Activated CD8-positive, alpha-beta memory T cell treated with anti-CD3 and anti-CD28 coated beads, Interleukin-2, amount 50 U/mL, for 48 hours (primary cell): ENCODE data around the gene C6orf163.

ENCODE experiments used
- DNase-seq: peaks from one replicate; pipeline ENCODE4 v3.0.0-alpha.2; 2020

Gene C6orf163

GRCh38 chr6:87357479-87358196, 13.0 kb downstream of the C6orf163 start:
- DNase-seq, result no peak

DNA sequence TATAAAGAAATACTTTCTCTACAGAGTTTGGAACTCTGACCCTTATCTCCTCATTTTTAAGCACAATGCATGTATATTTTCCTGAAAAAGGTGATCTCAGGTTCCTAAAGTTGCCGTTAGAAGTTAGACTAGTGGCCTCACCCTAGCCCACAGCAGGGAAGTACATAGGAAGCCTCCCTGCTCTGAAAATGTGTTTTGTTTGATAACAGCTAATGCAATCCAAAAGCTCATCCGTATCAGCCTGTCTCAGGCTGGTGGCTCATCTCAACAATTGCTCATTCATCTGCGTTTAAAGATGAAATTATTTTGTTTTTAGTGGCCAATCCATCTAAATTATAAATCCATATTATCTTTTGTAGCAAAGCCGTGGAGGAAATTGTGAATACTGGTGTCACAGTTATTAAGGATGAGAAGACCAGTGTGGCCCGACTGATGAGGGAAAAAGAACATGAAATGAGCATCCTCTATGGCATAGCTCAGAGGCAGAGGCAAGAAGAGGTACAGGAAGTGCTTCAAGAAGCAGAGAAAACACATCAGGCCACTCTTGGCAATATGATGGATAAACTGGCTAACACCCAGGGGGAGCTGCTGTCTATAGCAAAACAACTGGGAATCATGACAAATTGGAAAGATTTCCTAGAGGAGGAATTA, 20.1 kb downstream of the C6orf163 start:
- DNase-seq, result no peak

DNA sequence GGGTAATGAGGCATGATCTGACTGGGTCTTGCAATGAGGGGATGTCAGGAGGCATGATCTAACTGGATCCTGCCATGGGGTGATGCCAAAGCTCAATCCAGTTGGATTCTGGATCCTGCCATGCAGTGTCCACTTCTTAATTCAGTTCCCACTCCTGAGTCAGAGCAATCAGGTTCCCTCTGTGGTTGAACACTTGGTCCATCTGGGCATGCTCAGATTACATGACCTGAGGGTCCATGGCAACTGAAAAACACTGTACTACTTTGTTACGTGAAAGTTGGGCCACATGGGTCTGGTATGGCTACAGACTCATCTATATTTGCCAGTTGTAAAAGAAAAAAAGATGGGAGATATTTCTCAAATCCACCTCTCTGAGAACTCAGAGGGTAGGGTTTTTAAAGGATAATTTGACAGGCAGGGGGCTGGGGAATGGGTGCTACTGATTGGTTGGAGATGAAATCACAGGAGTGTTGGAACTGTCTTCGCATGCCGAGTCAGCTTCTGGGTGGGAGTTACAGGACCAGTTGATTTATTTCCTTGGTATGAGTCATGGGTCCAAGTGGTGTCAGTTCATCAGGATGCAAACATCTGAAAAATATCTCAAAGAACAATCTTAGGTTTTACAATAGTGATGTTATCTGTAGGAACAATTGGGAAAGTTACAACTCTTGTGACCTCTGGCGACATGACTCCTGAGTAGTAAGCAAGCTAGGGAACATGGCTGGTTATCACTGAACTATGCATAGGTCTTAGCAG, 21.6 kb downstream of the C6orf163 start:
- DNase-seq, result no peak

GRCh38 chr6:87366899-87367298, 22.3 kb downstream of the C6orf163 start:
- DNase-seq, result no peak

- no peak for DNase-seq
These were observed 28.8 kb downstream of the C6orf163 start for GRCh38 chr6:87373377-87373776.

DNA sequence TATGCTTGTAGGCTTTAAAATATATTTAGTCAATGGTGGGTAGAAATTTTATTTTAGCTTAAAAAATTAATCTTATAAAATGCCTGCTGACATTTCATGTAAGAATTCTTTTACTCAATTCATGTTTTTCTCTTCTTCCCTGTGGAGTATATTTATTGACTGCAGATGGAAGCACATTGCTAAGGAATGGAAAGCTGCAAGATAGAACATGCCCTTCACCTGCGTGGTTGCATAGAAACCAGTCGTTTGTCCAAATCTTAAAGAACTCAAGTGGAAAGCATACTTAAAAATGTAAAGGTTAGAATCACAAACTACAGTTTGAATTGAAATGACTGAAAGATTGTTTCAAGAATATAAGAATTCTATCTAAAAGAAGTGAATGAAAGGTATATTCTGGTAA, 30.7 kb downstream of the C6orf163 start:
- DNase-seq, result no peak

DNA sequence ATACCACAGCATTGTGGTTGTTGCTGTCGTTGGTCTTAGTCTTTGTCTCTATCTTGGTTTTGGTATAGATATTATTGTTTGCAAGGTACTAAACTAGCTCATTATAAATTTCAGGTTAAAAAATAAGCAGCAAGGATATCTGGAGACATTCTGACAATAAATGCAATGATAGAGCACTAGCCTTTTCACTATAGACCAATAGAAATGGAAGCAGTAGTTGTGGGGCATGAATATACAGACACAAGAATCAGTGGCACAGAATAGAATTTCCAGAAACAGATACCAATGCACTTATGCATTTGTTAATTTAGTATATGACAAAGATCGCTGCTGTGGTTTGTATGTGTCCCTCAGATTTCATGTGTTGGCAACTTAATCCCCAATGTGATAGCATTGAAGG, 32.0 kb downstream of the C6orf163 start:
- DNase-seq, result no peak

- no peak for DNase-seq
These were observed 34.3 kb downstream of the C6orf163 start for GRCh38 chr6:87378947-87379346.

- no peak for DNase-seq
These were observed 38.2 kb downstream of the C6orf163 start for GRCh38 chr6:87382861-87383260.

- DNase-seq, result no peak
These were observed 39.4 kb downstream of the C6orf163 start for GRCh38 chr6:87384038-87384437.

DNA sequence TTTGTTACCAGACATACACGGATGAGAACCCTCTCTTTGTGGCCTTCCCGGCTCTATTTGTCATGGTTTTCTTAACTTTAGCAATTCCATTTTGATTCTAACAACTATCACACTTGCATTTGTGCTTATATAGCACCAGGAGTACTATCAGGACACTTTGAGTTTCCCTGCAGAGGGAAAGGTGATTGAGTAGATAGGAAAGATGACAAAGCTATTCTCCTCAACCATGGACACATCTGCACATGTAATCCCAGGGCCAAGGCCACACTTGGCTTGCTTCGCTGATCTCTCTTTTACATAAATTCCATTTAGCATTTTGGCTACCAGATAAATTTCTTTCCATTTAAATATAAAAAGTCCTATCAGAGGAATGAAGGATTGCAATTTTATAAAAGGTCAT, 39.8 kb downstream of the C6orf163 start:
- DNase-seq, result no peak

DNA sequence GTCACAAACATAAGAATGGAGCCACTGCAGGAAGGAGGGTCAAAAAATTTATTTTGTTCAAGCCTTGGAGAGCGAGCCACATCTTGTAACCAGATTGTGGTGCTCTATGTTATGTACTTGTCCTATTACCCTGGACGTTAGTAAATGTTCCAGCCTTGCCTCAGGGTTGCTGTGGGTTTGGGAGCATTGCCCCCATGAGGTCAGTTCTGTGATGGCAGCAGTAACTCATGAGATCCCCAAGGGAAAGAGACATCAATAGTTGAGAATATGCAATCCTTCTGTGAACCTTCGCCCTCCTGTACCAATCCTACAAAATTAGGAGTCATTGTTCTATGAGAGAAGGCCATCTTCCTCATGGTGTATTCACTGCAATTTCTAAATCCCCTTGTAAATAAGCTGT, 46.7 kb downstream of the C6orf163 start:
- DNase-seq, result no peak

GRCh38 chr6:87393026-87393622, 48.5 kb downstream of the C6orf163 start:
- DNase-seq, result no peak

GRCh38 chr6:87395431-87395830, 50.8 kb downstream of the C6orf163 start:
- DNase-seq, result no peak

DNA sequence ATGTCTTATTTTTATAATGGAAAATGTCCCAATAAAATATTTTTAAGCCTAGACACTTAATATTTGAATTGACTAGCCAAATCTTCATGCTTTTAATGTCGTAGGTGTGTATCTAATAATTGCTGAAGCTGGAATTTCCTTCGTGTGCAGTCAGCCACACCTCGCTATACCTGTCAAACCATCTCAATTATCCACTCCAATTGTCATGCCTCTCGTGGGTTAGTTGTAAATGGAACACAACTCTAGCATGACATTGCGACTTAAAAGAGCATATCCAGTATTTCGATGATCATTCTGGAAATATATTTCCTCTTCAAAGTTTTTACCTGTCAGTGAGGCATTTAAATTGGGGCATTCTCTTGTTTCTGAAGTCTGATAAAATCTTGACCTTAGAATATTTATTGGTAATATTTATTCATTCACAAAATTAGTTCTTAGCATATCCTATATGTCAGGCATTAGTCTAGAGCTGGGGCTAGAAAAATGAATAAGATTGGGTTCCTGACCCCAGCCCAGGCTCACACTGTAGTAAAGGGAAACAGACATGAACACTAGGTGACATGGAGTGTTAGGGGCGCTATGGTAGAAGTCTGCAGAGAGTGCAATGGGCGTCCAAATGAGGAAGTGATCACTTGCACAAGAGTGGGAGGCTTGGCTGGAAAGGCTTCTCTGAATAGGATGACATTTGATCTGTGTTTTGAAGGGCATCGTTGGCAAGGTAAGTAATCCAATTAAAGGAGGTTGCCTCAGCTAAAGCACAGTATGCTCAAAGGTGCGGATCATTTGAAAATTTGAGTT, 52.2 kb downstream of the C6orf163 start:
- no peak for DNase-seq

- DNase-seq, result no peak
These were observed 53.0 kb downstream of the C6orf163 start for GRCh38 chr6:87397656-87398055.

- no peak for DNase-seq
These were observed 57.2 kb downstream of the C6orf163 start for GRCh38 chr6:87401832-87402231.

DNA sequence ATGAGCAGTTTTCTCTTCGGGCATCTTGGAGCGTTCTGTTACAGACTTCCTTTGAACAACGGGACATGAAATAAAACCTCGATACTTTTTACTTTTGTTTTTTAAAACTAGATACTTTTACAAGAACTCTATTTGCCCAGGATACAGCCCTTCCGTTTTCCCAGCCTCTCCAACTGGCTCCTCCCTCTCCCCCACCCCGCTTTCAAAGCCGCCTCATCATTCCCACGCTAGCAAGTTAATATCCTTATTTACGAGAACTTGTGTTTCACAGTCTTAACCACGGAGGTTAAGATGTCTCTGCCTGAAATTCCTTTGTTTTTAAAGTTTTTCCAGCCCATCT, 62.9 kb downstream of the C6orf163 start:
- DNase-seq, result no peak

- peak; percentile 86 for DNase-seq
These were observed 63.5 kb downstream of the C6orf163 start, which contains the start of gene CFAP206 for GRCh38 chr6:87407901-87408720. CFAP206 (plus strand) TSS chr6:87407972; CDS start chr6:87409840, 1,868 bp downstream.

DNA sequence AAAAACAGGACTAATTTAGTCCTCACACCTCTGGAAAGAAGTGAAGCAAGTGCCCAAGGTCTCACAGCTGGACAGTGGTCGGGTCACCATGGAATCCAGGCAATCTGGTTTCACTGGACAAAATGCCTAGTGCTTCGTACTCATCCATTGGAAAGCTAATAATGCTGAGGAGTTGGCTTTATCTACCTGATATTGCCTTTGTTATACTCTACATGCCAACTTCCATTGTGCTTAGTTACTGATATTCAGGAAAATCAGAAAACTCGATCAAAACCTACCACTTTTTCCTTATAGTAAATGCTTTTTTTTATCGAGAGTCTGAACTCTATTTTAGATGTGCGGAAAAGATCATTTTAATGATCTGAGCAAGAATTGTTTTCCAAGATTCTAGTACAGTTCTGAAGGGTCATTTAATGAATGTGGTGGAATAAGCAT, 64.1 kb downstream of the C6orf163 start:
- no peak for DNase-seq
